Measurements from ENCODE around the gene RIOK2. TPM values are rescaled to one million over a fixed set of nuclear protein-coding genes. Genes with fewer than 3 reads are reported as not detected.

The RIOK2 gene
- total and polyA plus RNA-seq, 2 donors from 2014 or later: 18.2 to 23.3 TPM

DNA sequence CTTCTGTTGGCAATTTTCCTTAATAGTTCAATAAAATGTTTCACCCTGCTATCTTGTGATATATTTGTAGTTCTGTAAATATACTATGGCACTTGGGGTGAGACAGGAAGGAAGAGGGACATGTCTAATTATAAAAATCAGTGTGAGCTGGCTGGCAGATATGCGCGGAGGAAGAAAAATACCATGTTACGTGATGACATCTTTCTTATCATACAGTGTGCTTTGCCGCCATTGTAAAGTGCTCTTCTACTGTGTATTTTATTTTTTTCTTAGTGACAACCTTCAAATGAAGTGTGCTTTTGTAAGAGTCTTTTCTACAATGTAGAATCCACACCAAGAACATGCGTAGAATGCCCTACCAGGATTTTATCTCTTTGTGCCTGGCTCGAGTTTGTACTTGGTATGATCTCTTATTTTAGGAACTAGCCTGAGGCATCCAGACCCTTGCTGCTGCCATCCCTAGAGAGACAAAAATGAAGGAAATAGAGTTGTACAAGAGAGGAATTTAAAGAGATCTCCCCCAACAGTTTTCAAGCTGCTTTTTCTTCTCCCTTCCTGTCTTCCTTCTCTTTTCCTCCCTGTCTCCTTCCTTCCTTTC is 46.7 kb upstream of the RIOK2 start:
- intact Hi-C loops (cut with DNase I): no loop called here
- Histone ChIP-seq H3K9ac (ENCODE audit: low read length in 3 of 3) (no peak overlapping the region), H3K36me3 (ENCODE audit: control insufficient read depth in 2 of 3, insufficient read depth in 3 of 3, low read length in 3 of 3) (no peaks in the 10 kb centered on the region), H3K9me3 (ENCODE audit: control insufficient read depth in 2 of 3, insufficient read depth in 1 of 3, low read length in 3 of 3) (no peaks in the 10 kb centered on the region), H3K4me3 (ENCODE audit: low read length in 3 of 3) (no peak overlapping the region), H3K4me1 (ENCODE audit: control insufficient read depth in 2 of 3, insufficient read depth in 2 of 3, low read depth in 1 of 3, low read length in 3 of 3) (no peaks in the 10 kb centered on the region), H3K27ac (ENCODE audit: low read depth in 2 of 2, low read length in 2 of 2) (no peak overlapping the region), H3K27me3 (ENCODE audit: control insufficient read depth, insufficient read depth, low read length) (no peaks in the 10 kb centered on the region)
- FAIRE-seq: no peak
- DNase-seq: no peak
- TF ChIP-seq, protein P1, sequence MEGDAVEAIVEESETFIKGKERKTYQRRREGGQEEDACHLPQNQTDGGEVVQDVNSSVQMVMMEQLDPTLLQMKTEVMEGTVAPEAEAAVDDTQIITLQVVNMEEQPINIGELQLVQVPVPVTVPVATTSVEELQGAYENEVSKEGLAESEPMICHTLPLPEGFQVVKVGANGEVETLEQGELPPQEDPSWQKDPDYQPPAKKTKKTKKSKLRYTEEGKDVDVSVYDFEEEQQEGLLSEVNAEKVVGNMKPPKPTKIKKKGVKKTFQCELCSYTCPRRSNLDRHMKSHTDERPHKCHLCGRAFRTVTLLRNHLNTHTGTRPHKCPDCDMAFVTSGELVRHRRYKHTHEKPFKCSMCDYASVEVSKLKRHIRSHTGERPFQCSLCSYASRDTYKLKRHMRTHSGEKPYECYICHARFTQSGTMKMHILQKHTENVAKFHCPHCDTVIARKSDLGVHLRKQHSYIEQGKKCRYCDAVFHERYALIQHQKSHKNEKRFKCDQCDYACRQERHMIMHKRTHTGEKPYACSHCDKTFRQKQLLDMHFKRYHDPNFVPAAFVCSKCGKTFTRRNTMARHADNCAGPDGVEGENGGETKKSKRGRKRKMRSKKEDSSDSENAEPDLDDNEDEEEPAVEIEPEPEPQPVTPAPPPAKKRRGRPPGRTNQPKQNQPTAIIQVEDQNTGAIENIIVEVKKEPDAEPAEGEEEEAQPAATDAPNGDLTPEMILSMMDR (IDR thresholded peaks at IDR 0.05; ENCODE audit: borderline replicate concordance, extremely low read depth, insufficient read depth): no peak

DNA sequence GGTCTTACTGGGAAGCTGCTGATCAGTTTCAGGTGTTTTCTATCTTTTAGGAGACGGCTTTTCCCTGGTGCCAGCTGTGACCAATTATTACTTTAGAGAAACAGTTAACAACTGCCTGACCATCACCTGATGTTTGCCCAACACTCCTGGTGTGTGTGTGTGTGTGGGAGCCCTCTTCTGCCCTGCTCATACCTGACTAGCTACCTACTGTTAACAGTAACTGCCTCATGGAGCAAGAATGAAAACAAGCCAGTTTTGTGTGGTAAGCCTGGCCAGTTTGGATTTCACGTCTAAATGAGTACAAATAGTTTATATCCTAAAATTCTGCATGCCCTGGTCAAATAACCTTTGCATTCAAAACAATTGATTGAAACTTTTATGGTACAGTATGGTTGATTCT is 46.1 kb upstream of the RIOK2 start:
- DNase-seq (peak in 1 of 5 donors; percentile 2), FAIRE-seq (no peak)
- no peaks in the 10 kb centered on the region for H3K27me3 ChIP-seq (ENCODE audit: control insufficient read depth, insufficient read depth, low read length)
- H3K27ac ChIP-seq (ENCODE audit: low read depth in 2 of 2, low read length in 2 of 2): no peak overlapping the region
- intact Hi-C loops (cut with DNase I): no loop called here
- no peaks in the 10 kb centered on the region for H3K4me1 ChIP-seq (ENCODE audit: control insufficient read depth in 2 of 3, insufficient read depth in 2 of 3, low read depth in 1 of 3, low read length in 3 of 3)
- no peak overlapping the region for H3K9ac ChIP-seq (ENCODE audit: low read length in 3 of 3)
- no peaks in the 10 kb centered on the region for H3K36me3 ChIP-seq (ENCODE audit: control insufficient read depth in 2 of 3, insufficient read depth in 3 of 3, low read length in 3 of 3)
- TF ChIP-seq, protein P1 (IDR thresholded peaks at IDR 0.05; ENCODE audit: borderline replicate concordance, extremely low read depth, insufficient read depth): no peak
- H3K4me3 ChIP-seq (ENCODE audit: low read length in 3 of 3): no peak overlapping the region
- H3K9me3 ChIP-seq (ENCODE audit: control insufficient read depth in 2 of 3, insufficient read depth in 1 of 3, low read length in 3 of 3): no peaks in the 10 kb centered on the region

DNA sequence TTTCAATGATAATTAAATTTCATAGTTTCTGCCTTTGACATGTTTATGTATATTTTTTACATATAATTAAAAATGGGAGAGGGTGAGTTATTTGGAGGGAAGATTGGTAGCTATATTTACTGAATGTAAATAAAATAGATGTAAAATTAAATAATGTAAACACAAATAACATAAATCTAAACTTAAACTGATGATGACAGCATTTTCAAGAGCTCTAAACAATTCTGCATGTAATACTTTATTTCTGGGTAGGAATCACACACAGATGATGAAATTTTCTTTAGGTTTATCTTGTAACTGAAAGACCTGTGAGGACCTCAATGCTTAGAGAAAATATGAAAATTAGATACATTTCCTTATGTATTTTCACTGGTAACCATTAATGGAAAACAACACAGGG is 42.2 kb upstream of the RIOK2 start:
- DNase-seq: no peak
- Histone ChIP-seq H3K4me3 (ENCODE audit: low read length in 3 of 3) (no peak overlapping the region), H3K27me3 (ENCODE audit: control insufficient read depth, insufficient read depth, low read length) (no peaks in the 10 kb centered on the region), H3K27ac (ENCODE audit: low read depth in 2 of 2, low read length in 2 of 2) (no peak overlapping the region), H3K9me3 (ENCODE audit: control insufficient read depth in 2 of 3, insufficient read depth in 1 of 3, low read length in 3 of 3) (no peaks in the 10 kb centered on the region), H3K36me3 (ENCODE audit: control insufficient read depth in 2 of 3, insufficient read depth in 3 of 3, low read length in 3 of 3) (no peaks in the 10 kb centered on the region), H3K9ac (ENCODE audit: low read length in 3 of 3) (no peak overlapping the region), H3K4me1 (ENCODE audit: control insufficient read depth in 2 of 3, insufficient read depth in 2 of 3, low read depth in 1 of 3, low read length in 3 of 3) (no peaks in the 10 kb centered on the region)
- no peak for FAIRE-seq
- intact Hi-C loops (cut with DNase I): no loop called here
- TF ChIP-seq, protein P1 (IDR thresholded peaks at IDR 0.05; ENCODE audit: borderline replicate concordance, extremely low read depth, insufficient read depth): no peak

Data from kidney (tissue), 14 donors.